T-helper 1 cell treated with Interleukin-12 subunit alpha and Interleukin-12 subunit beta and Interleukin-4 antibody, amounts not matched to agents 30 μg/mL and 1 μg/mL, for 36 hours (primary cell): ENCODE results near the gene CALU.

Experiments used
- H3K27ac Mint-ChIP-seq: one replicate; pipeline ENCODE4 v1.8.0; 2021; ENCODE audit warnings: mild to moderate bottlenecking, mixed read lengths
- H3K27me3 Mint-ChIP-seq: one replicate; pipeline ENCODE4 v1.8.0; 2021; ENCODE audit warnings: low read depth, mixed read lengths
- H3K36me3 Mint-ChIP-seq: one replicate; pipeline ENCODE4 v1.8.0; 2021; ENCODE audit warnings: low read depth, mixed read lengths
- H3K4me1 Mint-ChIP-seq: one replicate; pipeline ENCODE4 v1.8.0; 2021; ENCODE audit warnings: low read depth, mixed read lengths
- H3K4me3 Mint-ChIP-seq: one replicate; pipeline ENCODE4 v1.8.0; 2021; ENCODE audit warnings: mild to moderate bottlenecking, moderate library complexity, mixed read lengths
- H3K9me3 Mint-ChIP-seq: one replicate; pipeline ENCODE4 v1.8.0; 2021; ENCODE audit warnings: mixed read lengths

The CALU gene

GRCh38 chr7:128811631-128812430 is 72.7 kb downstream of the CALU start:
- H3K27me3 Mint-ChIP-seq: no peaks in the 10 kb centered on the region
- H3K9me3 Mint-ChIP-seq: no peaks in the 10 kb centered on the region
- H3K4me3 Mint-ChIP-seq: no peak overlapping the region
- H3K27ac Mint-ChIP-seq: no peak overlapping the region
- H3K4me1 Mint-ChIP-seq: no peaks in the 10 kb centered on the region
- no peaks in the 10 kb centered on the region for H3K36me3 Mint-ChIP-seq

- Mint-ChIP-seq H3K27me3 (no peaks in the 10 kb centered on the region), H3K4me1 (no peaks in the 10 kb centered on the region), H3K36me3 (no peaks in the 10 kb centered on the region), H3K9me3 (no peaks in the 10 kb centered on the region), H3K4me3 (no peak overlapping the region), H3K27ac (no peak overlapping the region)
These were observed 73.5 kb downstream of the CALU start for GRCh38 chr7:128812514-128813168.

- Mint-ChIP-seq H3K27ac (no peak overlapping the region), H3K27me3 (no peaks in the 10 kb centered on the region), H3K4me1 (no peaks in the 10 kb centered on the region), H3K9me3 (no peaks in the 10 kb centered on the region), H3K36me3 (no peaks in the 10 kb centered on the region), H3K4me3 (no peak overlapping the region)
These were observed 75.3 kb downstream of the CALU start for GRCh38 chr7:128814499-128814898.

- no peaks in the 10 kb centered on the region for H3K27me3 Mint-ChIP-seq
- no peaks in the 10 kb centered on the region for H3K9me3 Mint-ChIP-seq
- H3K36me3 Mint-ChIP-seq: no peaks in the 10 kb centered on the region
- H3K4me3 Mint-ChIP-seq: no peak overlapping the region
- H3K27ac Mint-ChIP-seq: no peak overlapping the region
- H3K4me1 Mint-ChIP-seq: no peaks in the 10 kb centered on the region
These were observed 76.3 kb downstream of the CALU start for GRCh38 chr7:128815289-128815942.

- no peak overlapping the region for H3K27ac Mint-ChIP-seq
- H3K27me3 Mint-ChIP-seq: peaks cover 3% of the 10 kb centered on the region
- H3K36me3 Mint-ChIP-seq: no peaks in the 10 kb centered on the region
- H3K9me3 Mint-ChIP-seq: no peaks in the 10 kb centered on the region
- H3K4me1 Mint-ChIP-seq: no peaks in the 10 kb centered on the region
- H3K4me3 Mint-ChIP-seq: no peak overlapping the region
These were observed 79.5 kb downstream of the CALU start for GRCh38 chr7:128818694-128819093.
